AG04450 (cell line): ENCODE measurements around the gene TBL1XR1. TPM values are rescaled to one million over a fixed set of nuclear protein-coding genes. Genes with fewer than 3 reads are reported as not detected.

Experiments
- CTCF ChIA-PET: fragments of 300-600, 350-600 bp; formaldehyde crosslinking; extraction: SDS; loops from one replicate; lab custom pipeline; 2022; ENCODE audit warnings: antibody characterized with exemption, inconsistent platforms; lab: Charles Lee
- POLR2A ChIA-PET: fragments of 350-600 bp; formaldehyde crosslinking; extraction: SDS; loops from one replicate; lab custom pipeline; 2021; ENCODE audit warnings: antibody characterized with exemption, inconsistent platforms; lab: Yijun Ruan, JAX
- DNase-seq: peaks from one replicate; pipeline ENCODE4 v3.0.0-alpha.2; 2011; ENCODE audit warnings: low read depth, low spot score
- H3K27ac ChIP-seq: one replicate; pipeline ENCODE4 v1.5.1; 2012; ENCODE audit warnings: low read depth, low read length, control low read depth
- H3K27me3 ChIP-seq: one replicate; pipeline ENCODE4 v1.6.0; 2012; ENCODE audit warnings: low read length; ENCODE audit not compliant: control insufficient read depth, insufficient read depth
- H3K4me3 ChIP-seq: 2 replicates; pipeline ENCODE4 v1.5.1; 2011; ENCODE audit warnings: mild to moderate bottlenecking, low read depth, low read length, control low read depth
- H3K9me3 ChIP-seq: 2 replicates; pipeline ENCODE4 v1.5.1; 2012; ENCODE audit warnings: low read length; ENCODE audit not compliant: control insufficient read depth, insufficient read depth
- polyA plus RNA-seq: library from polyadenylated mRNA; depleted of rRNA; stranded (reverse); fragments of >200 nt; gene quantifications from 2 replicates; pipeline ENCODE4 v1.2.3, GENCODE V29; 2011
- TF ChIP-seq, protein P1 (sequence below): IDR thresholded peaks from 2 replicates; pipeline ENCODE4 v1.5.1; 2011; ENCODE audit warnings: low read depth, low read length, control low read depth, inconsistent platforms

The TBL1XR1 gene
- polyA plus RNA-seq, 1 experiment: 207 TPM

DNA sequence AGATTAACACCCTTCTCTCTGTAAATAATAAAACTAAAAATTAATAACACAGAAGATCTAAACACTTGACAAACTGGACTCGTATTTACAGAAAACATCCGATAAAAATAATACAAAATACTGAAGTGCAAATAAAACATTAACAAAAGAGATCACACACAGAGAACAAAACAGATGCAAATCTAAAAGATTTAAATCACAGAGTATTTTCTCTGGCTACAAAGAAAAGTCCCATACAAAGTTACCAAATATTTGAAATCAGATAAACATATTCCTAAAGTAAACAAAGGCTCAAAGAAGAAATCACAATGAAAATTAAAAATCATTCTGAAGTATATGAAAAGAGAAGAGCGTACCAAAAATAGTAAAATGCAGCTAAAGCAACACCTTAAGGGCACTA is 42.5 kb downstream of the TBL1XR1 start:
- POLR2A ChIA-PET: no interaction called here
- Histone ChIP-seq H3K4me3 (no peak overlapping the region), H3K27ac (no peak overlapping the region), H3K27me3 (no peaks in the 10 kb centered on the region), H3K9me3 (no peaks in the 10 kb centered on the region)
- TF ChIP-seq, protein P1, sequence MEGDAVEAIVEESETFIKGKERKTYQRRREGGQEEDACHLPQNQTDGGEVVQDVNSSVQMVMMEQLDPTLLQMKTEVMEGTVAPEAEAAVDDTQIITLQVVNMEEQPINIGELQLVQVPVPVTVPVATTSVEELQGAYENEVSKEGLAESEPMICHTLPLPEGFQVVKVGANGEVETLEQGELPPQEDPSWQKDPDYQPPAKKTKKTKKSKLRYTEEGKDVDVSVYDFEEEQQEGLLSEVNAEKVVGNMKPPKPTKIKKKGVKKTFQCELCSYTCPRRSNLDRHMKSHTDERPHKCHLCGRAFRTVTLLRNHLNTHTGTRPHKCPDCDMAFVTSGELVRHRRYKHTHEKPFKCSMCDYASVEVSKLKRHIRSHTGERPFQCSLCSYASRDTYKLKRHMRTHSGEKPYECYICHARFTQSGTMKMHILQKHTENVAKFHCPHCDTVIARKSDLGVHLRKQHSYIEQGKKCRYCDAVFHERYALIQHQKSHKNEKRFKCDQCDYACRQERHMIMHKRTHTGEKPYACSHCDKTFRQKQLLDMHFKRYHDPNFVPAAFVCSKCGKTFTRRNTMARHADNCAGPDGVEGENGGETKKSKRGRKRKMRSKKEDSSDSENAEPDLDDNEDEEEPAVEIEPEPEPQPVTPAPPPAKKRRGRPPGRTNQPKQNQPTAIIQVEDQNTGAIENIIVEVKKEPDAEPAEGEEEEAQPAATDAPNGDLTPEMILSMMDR: no peak
- DNase-seq: no peak
- CTCF ChIA-PET: no interaction called here

GRCh38 chr3:177150970-177151627 is 46.2 kb downstream of the TBL1XR1 start:
- ChIA-PET CTCF (interaction anchor here (0.9 to 1.0 kb wide), 2 partner anchors 100 to 1234 kb away, joined by 3 read pairs; no protein-coding TSS in a partner anchor), POLR2A (no interaction called here)
- peak; percentile 72 for DNase-seq
- no peak overlapping the region for H3K4me3 ChIP-seq
- TF ChIP-seq, protein P1: no peak
- no peaks in the 10 kb centered on the region for H3K27me3 ChIP-seq
- no peak overlapping the region for H3K27ac ChIP-seq
- H3K9me3 ChIP-seq: no peaks in the 10 kb centered on the region

GRCh38 chr3:177150218-177150916 is 46.9 kb downstream of the TBL1XR1 start:
- no peak overlapping the region for H3K27ac ChIP-seq

GRCh38 chr3:177149106-177149505 is 48.2 kb downstream of the TBL1XR1 start:
- no peak for DNase-seq
- no peaks in the 10 kb centered on the region for H3K27me3 ChIP-seq
- POLR2A ChIA-PET: no interaction called here
- no peaks in the 10 kb centered on the region; the same call in 1 of the 2 replicates for H3K9me3 ChIP-seq
- CTCF ChIA-PET: no interaction called here
- no peak overlapping the region for H3K4me3 ChIP-seq
- no peak overlapping the region for H3K27ac ChIP-seq
- TF ChIP-seq, protein P1: no peak

More at GRCh38 chr3:177150218-177150916, 46.9 kb downstream of the TBL1XR1 start:
- ChIA-PET CTCF (interaction anchor here (0.9 to 1.0 kb wide), 2 partner anchors 99 to 1235 kb away, joined by 3 read pairs; no protein-coding TSS in a partner anchor), POLR2A (no interaction called here)
- DNase-seq: no peak
- no peak overlapping the region for H3K4me3 ChIP-seq
- TF ChIP-seq, protein P1: no peak
- H3K27me3 ChIP-seq: no peaks in the 10 kb centered on the region
- H3K9me3 ChIP-seq: no peaks in the 10 kb centered on the region

DNA sequence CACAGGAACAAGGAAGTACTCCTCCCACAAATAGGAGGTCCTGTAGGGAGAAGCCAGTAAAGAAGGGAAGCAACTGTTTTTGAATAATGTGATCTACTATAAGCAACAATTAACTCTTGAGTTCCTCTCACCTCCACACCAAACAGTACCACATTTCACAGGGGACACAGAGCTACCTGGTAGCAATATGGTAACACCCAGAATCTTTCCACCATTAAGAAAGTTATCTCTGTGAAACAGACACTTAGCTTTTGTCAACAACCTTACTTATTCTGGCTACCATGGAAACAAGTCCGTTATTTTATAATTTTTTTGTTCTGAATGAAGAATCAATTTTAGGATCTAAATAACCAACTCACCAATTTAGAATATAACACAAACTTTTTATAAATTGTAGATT is 49.5 kb downstream of the TBL1XR1 start:
- ChIA-PET CTCF (no interaction called here), POLR2A (no interaction called here)
- H3K27ac ChIP-seq: no peak overlapping the region

More for the DNA sequence above, 49.5 kb downstream of the TBL1XR1 start:
- Histone ChIP-seq H3K4me3 (no peak overlapping the region), H3K9me3 (no peaks in the 10 kb centered on the region; the same call in 1 of the 2 replicates), H3K27me3 (no peaks in the 10 kb centered on the region)
- TF ChIP-seq, protein P1: no peak
- DNase-seq: no peak
